Measurements from ENCODE around the gene CSTPP1. TPM values are rescaled to one million over a fixed set of nuclear protein-coding genes. Genes with fewer than 3 reads are reported as not detected.

Gene CSTPP1
- polyA plus RNA-seq, 1 donor (not counting 4 experiments of a cell fraction or from before 2014, with no cell fraction given), result 20.0 TPM

DNA sequence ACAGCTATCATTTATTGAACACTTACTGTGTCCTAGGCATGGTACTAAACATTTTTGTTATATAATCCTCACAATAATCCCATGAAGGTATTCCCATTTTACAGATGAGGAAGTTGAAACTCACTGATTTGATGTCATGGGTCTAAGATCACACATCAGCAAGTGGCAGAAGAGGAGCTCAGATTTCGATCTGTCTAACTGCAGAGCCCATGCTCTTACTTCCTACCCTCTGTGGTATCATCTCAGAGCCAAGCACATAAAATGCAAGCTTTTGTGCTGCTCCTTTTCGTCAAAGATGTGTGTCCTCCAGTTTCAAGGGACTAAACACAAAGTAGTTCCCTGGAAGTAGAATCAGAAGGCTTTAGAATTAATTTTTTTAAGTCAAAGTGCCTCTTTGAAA lies 169.0 kb downstream of the CSTPP1 start:
- no peak overlapping the region for H3K4me3 ChIP-seq (ENCODE audit: control insufficient read depth in 2 of 3, extremely low read depth in 1 of 3, insufficient read depth in 2 of 3, low read depth in 1 of 3, low read length in 3 of 3)
- TF ChIP-seq, protein P1, sequence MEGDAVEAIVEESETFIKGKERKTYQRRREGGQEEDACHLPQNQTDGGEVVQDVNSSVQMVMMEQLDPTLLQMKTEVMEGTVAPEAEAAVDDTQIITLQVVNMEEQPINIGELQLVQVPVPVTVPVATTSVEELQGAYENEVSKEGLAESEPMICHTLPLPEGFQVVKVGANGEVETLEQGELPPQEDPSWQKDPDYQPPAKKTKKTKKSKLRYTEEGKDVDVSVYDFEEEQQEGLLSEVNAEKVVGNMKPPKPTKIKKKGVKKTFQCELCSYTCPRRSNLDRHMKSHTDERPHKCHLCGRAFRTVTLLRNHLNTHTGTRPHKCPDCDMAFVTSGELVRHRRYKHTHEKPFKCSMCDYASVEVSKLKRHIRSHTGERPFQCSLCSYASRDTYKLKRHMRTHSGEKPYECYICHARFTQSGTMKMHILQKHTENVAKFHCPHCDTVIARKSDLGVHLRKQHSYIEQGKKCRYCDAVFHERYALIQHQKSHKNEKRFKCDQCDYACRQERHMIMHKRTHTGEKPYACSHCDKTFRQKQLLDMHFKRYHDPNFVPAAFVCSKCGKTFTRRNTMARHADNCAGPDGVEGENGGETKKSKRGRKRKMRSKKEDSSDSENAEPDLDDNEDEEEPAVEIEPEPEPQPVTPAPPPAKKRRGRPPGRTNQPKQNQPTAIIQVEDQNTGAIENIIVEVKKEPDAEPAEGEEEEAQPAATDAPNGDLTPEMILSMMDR (optimal IDR thresholded peaks at IDR 0.05 in 1 of 3, IDR thresholded peaks at IDR 0.05 in 1 of 3, conservative IDR thresholded peaks at IDR 0.05 in 1 of 3; ENCODE audit: extremely low read depth in 1 of 3, insufficient read depth in 2 of 3, low read length in 3 of 3), result no peak
- TF ChIP-seq EZH2 (IDR thresholded peaks at IDR 0.05; ENCODE audit: low read length), result no peak
- DNase-seq (ENCODE audit: low read depth, low spot score) (no peak), FAIRE-seq (no peak)
- no peak overlapping the region for H2AFZ ChIP-seq (ENCODE audit: control insufficient read depth, low read length)
- no peaks in the 10 kb centered on the region for H3K9me3 ChIP-seq (ENCODE audit: control insufficient read depth, low read depth, low read length)
- peaks cover 0 to 1% of the 10 kb centered on the region in 2 experiments for H3K36me3 ChIP-seq (ENCODE audit: control insufficient read depth in 2 of 2, extremely low read depth in 1 of 2, insufficient read depth in 2 of 2, low read length in 2 of 2)
- no peaks in the 10 kb centered on the region for H3K27me3 ChIP-seq (ENCODE audit: control insufficient read depth, extremely low read depth, insufficient read depth, low read length)
- H3K79me2 ChIP-seq (ENCODE audit: control insufficient read depth, insufficient read depth, low read length), result no peaks in the 10 kb centered on the region
- H3K4me1 ChIP-seq (ENCODE audit: control insufficient read depth, extremely low read depth, insufficient read depth, low read length), result no peaks in the 10 kb centered on the region
- no peaks in the 10 kb centered on the region for H3K9me1 ChIP-seq (ENCODE audit: control insufficient read depth, extremely low read depth, insufficient read depth, low read length)
- no peak overlapping the region for H3K27ac ChIP-seq (ENCODE audit: control insufficient read depth, insufficient read depth, low read length)
- no peak overlapping the region for H3K9ac ChIP-seq (ENCODE audit: control insufficient read depth, extremely low read depth, insufficient read depth, low read length)
- no peak overlapping the region for H3K4me2 ChIP-seq (ENCODE audit: control insufficient read depth, extremely low read depth, insufficient read depth, low read depth, low read length)
- dilution Hi-C loops (cut with MboI; ENCODE audit: extremely low pct_ligation_motif_present, low sequenced_read_pairs), result no loop called here
- no peaks in the 10 kb centered on the region for H4K20me1 ChIP-seq (ENCODE audit: control insufficient read depth, extremely low read depth, insufficient read depth, low read length)

DNA sequence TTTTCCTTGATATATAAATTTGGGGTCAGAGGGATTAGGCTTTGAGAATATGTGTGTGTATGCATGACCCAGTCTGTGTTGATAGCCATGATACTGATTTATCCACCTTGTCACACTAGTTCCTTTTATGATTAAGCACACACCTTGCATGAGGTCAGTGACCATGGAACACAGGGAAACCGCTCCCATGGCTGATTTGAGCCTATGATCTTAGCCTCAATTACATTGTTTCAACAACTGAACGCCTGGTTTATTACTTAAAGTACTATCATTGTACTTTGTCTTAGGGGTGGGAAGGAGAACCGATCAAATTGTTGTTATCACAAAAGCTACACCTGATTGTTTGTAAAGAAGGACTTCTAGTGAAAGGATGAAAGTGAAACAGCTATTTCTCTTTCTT lies 169.4 kb downstream of the CSTPP1 start:
- H3K4me1 ChIP-seq (ENCODE audit: control insufficient read depth, extremely low read depth, insufficient read depth, low read length), result no peaks in the 10 kb centered on the region
- no peak overlapping the region for H3K4me2 ChIP-seq (ENCODE audit: control insufficient read depth, extremely low read depth, insufficient read depth, low read depth, low read length)
- peaks cover 0 to 1% of the 10 kb centered on the region in 2 experiments for H3K36me3 ChIP-seq (ENCODE audit: control insufficient read depth in 2 of 2, extremely low read depth in 1 of 2, insufficient read depth in 2 of 2, low read length in 2 of 2)
- DNase-seq (ENCODE audit: low read depth, low spot score), result no peak
- H3K27me3 ChIP-seq (ENCODE audit: control insufficient read depth, extremely low read depth, insufficient read depth, low read length), result no peaks in the 10 kb centered on the region
- no peaks in the 10 kb centered on the region for H4K20me1 ChIP-seq (ENCODE audit: control insufficient read depth, extremely low read depth, insufficient read depth, low read length)
- H3K9ac ChIP-seq (ENCODE audit: control insufficient read depth, extremely low read depth, insufficient read depth, low read length), result no peak overlapping the region
- H3K9me1 ChIP-seq (ENCODE audit: control insufficient read depth, extremely low read depth, insufficient read depth, low read length), result no peaks in the 10 kb centered on the region
- dilution Hi-C loops (cut with MboI; ENCODE audit: extremely low pct_ligation_motif_present, low sequenced_read_pairs), result no loop called here
- no peak overlapping the region for H3K27ac ChIP-seq (ENCODE audit: control insufficient read depth, insufficient read depth, low read length)
- TF ChIP-seq, protein P1 (optimal IDR thresholded peaks at IDR 0.05 in 1 of 3, IDR thresholded peaks at IDR 0.05 in 1 of 3, conservative IDR thresholded peaks at IDR 0.05 in 1 of 3; ENCODE audit: extremely low read depth in 1 of 3, insufficient read depth in 2 of 3, low read length in 3 of 3), result no peak
- TF ChIP-seq EZH2 (IDR thresholded peaks at IDR 0.05; ENCODE audit: low read length), result no peak
- no peak overlapping the region for H3K4me3 ChIP-seq (ENCODE audit: control insufficient read depth in 2 of 3, extremely low read depth in 1 of 3, insufficient read depth in 2 of 3, low read depth in 1 of 3, low read length in 3 of 3)
- H2AFZ ChIP-seq (ENCODE audit: control insufficient read depth, low read length), result no peak overlapping the region
- no peak for FAIRE-seq
- no peaks in the 10 kb centered on the region for H3K79me2 ChIP-seq (ENCODE audit: control insufficient read depth, insufficient read depth, low read length)
- H3K9me3 ChIP-seq (ENCODE audit: control insufficient read depth, low read depth, low read length), result no peaks in the 10 kb centered on the region
